Kidney epithelial cell (primary cell): ENCODE data around the gene CBLN4. TPM values are rescaled to one million over a fixed set of nuclear protein-coding genes. Genes with fewer than 3 reads are reported as not detected.

ENCODE experiments used
- DNase-seq: peaks from one replicate; pipeline ENCODE4 v3.0.0-alpha.2; 2010; ENCODE audit warnings: low read depth
- H3K27me3 ChIP-seq: 2 replicates; pipeline ENCODE4 v1.6.0; 2011; ENCODE audit warnings: low read length; ENCODE audit not compliant: control insufficient read depth, insufficient read depth
- H3K36me3 ChIP-seq: 2 replicates; pipeline ENCODE4 v1.5.1; 2011; ENCODE audit warnings: low read length; ENCODE audit not compliant: control insufficient read depth, insufficient read depth
- H3K4me3 ChIP-seq: 2 replicates; pipeline ENCODE4 v1.5.1; 2011; ENCODE audit warnings: low read depth, mild to moderate bottlenecking, control low read depth, low read length
- CTCF ChIP-seq: IDR thresholded peaks from 2 replicates; pipeline ENCODE4 v1.5.1; 2011; ENCODE audit warnings: mild to moderate bottlenecking, moderate library complexity, low read length, control low read depth, inconsistent platforms; ENCODE audit not compliant: insufficient read depth, poor library complexity, severe bottlenecking
- total RNA-seq: library from RNA; depleted of rRNA; stranded (reverse); fragments of >200 nt; gene quantifications from 2 replicates; pipeline ENCODE4 v1.2.3, GENCODE V29; 2015

Gene CBLN4
- total RNA-seq, 1 donor from 2014 or later = not detected

GRCh38 chr20:55964790-55965189 lies 40.5 kb downstream of the CBLN4 start:
- no peaks in the 10 kb centered on the region for H3K27me3 ChIP-seq
- no peak for TF ChIP-seq CTCF
- no peak overlapping the region for H3K4me3 ChIP-seq
- no peaks in the 10 kb centered on the region for H3K36me3 ChIP-seq
- no peak for DNase-seq

DNA sequence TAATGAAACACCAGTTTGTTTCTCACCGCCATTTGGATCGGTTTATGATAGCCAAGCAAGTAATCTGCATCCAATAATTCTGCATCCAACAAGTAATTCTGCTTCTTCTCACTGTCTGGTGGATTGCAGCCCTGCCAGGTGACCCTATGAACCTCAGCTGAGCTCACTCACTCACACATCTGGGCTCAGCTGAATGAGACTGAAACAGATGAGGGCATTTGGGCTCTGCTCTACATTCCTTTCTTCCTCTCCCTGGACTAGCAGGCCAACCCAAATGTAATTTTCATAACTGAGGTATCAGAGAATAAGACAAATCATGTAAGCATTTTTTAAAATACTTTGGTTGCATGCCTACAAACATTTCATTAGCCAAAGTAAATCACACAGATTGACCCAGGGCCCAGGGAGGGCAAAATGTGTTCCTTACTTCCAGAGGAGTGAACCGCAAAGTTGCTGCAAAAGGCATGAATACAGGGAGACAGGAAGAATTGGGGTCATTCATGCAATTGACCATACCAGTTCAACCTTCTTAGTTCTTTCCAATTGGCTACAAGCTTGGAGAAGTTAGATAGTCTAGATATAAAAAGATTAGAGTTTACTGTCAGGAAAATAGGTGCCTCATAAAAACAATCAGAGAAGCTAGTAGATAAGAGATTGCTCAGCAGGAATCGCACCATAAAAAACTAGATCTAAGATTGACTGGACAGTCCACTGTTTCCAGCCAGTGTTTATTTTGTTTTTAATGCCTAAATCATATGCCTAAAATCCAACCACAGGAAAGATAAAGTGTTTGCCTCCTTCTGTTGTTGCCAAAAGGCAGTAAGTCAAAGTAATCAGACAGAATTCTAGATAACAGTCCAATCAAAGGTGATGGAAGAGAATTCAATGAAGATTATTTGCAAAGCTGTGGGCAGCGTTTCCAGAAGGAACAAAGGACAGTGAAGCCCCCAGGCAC lies 43.7 kb downstream of the CBLN4 start:
- no peak for TF ChIP-seq CTCF

DNA sequence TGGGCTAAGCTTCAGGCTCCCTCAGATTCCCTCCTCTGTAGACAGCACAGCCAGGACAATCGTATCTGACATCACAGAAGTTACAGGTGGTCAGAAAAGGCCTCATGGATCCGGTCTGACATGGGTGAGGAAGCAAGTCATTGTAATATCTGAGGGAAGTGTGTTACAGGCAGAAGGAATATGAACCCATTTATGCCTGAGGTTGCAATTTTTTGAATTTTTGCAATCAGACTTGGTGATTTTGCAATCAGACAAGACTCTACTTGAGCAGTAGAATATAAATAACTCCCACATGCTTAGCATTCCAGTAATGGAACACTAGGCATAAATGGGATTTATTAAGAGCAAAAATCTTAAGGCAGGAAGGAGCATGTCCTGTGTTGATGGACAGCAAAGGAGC lies 52.1 kb downstream of the CBLN4 start:
- no peaks in the 10 kb centered on the region for H3K27me3 ChIP-seq
- H3K4me3 ChIP-seq = no peak overlapping the region
- no peaks in the 10 kb centered on the region for H3K36me3 ChIP-seq
- no peak for TF ChIP-seq CTCF
- DNase-seq = no peak

More for the DNA sequence above, 43.7 kb downstream of the CBLN4 start:
- no peak for DNase-seq
- no peaks in the 10 kb centered on the region for H3K36me3 ChIP-seq
- H3K4me3 ChIP-seq = no peak overlapping the region
- no peaks in the 10 kb centered on the region for H3K27me3 ChIP-seq

DNA sequence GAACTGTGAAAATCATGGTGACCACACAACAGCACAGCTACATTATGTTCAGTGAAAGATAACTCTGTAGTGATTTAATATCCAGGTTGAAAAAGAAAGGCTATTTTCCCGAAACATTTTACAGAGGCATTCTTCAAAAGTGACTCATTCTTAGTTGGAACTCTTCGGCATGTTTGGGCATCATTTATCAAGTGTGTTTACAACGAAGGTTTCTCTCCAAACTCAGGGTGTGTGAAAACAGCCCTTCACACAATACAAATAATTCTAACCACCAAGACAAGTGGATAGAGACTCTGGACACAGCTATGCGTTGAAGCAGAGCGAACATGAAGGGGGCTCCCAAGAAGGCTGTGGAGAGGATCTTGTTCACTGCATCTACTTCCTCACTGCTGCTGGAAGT lies 57.6 kb downstream of the CBLN4 start:
- no peak for DNase-seq
- no peaks in the 10 kb centered on the region for H3K36me3 ChIP-seq
- no peak overlapping the region for H3K4me3 ChIP-seq
- no peak for TF ChIP-seq CTCF
- H3K27me3 ChIP-seq = no peaks in the 10 kb centered on the region

Other genes starting within 250 kb of the CBLN4 start
- gene MC3R, start 243.2 kb upstream of the CBLN4 start, total RNA-seq = not detected in 2 replicates